ENCODE measurements around the gene FHAD1. TPM values are rescaled to one million over a fixed set of nuclear protein-coding genes. Genes with fewer than 3 reads are reported as not detected.

The FHAD1 gene
- total RNA-seq, 1 donor from 2014 or later = not detected

- Mint-ChIP-seq H3K27me3 (ENCODE audit: unreplicated experiment) (peaks cover 10% of the 10 kb centered on the region), H3K4me3 (ENCODE audit: unreplicated experiment) (no peak overlapping the region), H3K4me1 (ENCODE audit: low read depth, unreplicated experiment) (peaks cover 3% of the 10 kb centered on the region), H3K9me3 (ENCODE audit: unreplicated experiment) (no peaks in the 10 kb centered on the region), H3K27ac (ENCODE audit: unreplicated experiment) (no peak overlapping the region), H3K36me3 (ENCODE audit: unreplicated experiment) (no peaks in the 10 kb centered on the region)
- TF ChIP-seq CTCF (IDR thresholded peaks at IDR 0.05; ENCODE audit: partially characterized antibody, unreplicated experiment) = no peak
- DNase-seq = no peak
These were observed 96.7 kb downstream of the FHAD1 start for GRCh38 chr1:15343729-15344128.

GRCh38 chr1:15344380-15344779 is 97.4 kb downstream of the FHAD1 start:
- Mint-ChIP-seq H3K36me3 (ENCODE audit: unreplicated experiment) (no peaks in the 10 kb centered on the region), H3K27me3 (ENCODE audit: unreplicated experiment) (peaks cover 10% of the 10 kb centered on the region), H3K4me3 (ENCODE audit: unreplicated experiment) (no peak overlapping the region), H3K4me1 (ENCODE audit: low read depth, unreplicated experiment) (peaks cover 3% of the 10 kb centered on the region), H3K9me3 (ENCODE audit: unreplicated experiment) (no peaks in the 10 kb centered on the region), H3K27ac (ENCODE audit: unreplicated experiment) (no peak overlapping the region)
- no peak for TF ChIP-seq CTCF (IDR thresholded peaks at IDR 0.05; ENCODE audit: partially characterized antibody, unreplicated experiment)
- no peak for DNase-seq

- TF ChIP-seq CTCF (IDR thresholded peaks at IDR 0.05; ENCODE audit: partially characterized antibody, unreplicated experiment) = no peak
- H3K27me3 Mint-ChIP-seq (ENCODE audit: unreplicated experiment) = peaks cover 10% of the 10 kb centered on the region
- H3K4me3 Mint-ChIP-seq (ENCODE audit: unreplicated experiment) = no peak overlapping the region
- H3K27ac Mint-ChIP-seq (ENCODE audit: unreplicated experiment) = no peak overlapping the region
- no peaks in the 10 kb centered on the region for H3K36me3 Mint-ChIP-seq (ENCODE audit: unreplicated experiment)
- peaks cover 3% of the 10 kb centered on the region for H3K4me1 Mint-ChIP-seq (ENCODE audit: low read depth, unreplicated experiment)
- no peaks in the 10 kb centered on the region for H3K9me3 Mint-ChIP-seq (ENCODE audit: unreplicated experiment)
- no peak for DNase-seq
These were observed 98.0 kb downstream of the FHAD1 start for GRCh38 chr1:15344800-15345704.

- Mint-ChIP-seq H3K27ac (ENCODE audit: unreplicated experiment) (no peak overlapping the region), H3K27me3 (ENCODE audit: unreplicated experiment) (peaks cover 10% of the 10 kb centered on the region), H3K36me3 (ENCODE audit: unreplicated experiment) (no peaks in the 10 kb centered on the region), H3K4me1 (ENCODE audit: low read depth, unreplicated experiment) (peaks cover 3% of the 10 kb centered on the region), H3K9me3 (ENCODE audit: unreplicated experiment) (no peaks in the 10 kb centered on the region), H3K4me3 (ENCODE audit: unreplicated experiment) (no peak overlapping the region)
- DNase-seq = no peak
- TF ChIP-seq CTCF (IDR thresholded peaks at IDR 0.05; ENCODE audit: partially characterized antibody, unreplicated experiment) = no peak
These were observed 98.8 kb downstream of the FHAD1 start for GRCh38 chr1:15345705-15346345.

Measured in glutamatergic neuron (in vitro differentiated cells).